HFF-Myc (cell line): ENCODE measurements around the gene OR2T29.
"Not testable (repeated sequence)": the region's sequence is repeated elsewhere in the genome, so short reads cannot be mapped to it uniquely, and the experiment has no call there.

Experiments
- DNase-seq: peaks from one replicate; pipeline ENCODE4 v3.0.0-alpha.2; 2011; ENCODE audit warnings: low read depth; ENCODE audit errors: extremely low read depth
- H3K4me3 ChIP-seq: replicated peaks from 2 replicates; pipeline ENCODE4 v1.5.1; 2011; ENCODE audit warnings: low read depth, mild to moderate bottlenecking, control low read depth, low read length
- TF ChIP-seq, protein P1 (sequence below): IDR thresholded peaks from 2 replicates; pipeline ENCODE4 v1.5.1; 2012; ENCODE audit warnings: mild to moderate bottlenecking, low read depth, low read length, control low read depth; ENCODE audit errors: missing control alignments

The OR2T29 gene, protein sequence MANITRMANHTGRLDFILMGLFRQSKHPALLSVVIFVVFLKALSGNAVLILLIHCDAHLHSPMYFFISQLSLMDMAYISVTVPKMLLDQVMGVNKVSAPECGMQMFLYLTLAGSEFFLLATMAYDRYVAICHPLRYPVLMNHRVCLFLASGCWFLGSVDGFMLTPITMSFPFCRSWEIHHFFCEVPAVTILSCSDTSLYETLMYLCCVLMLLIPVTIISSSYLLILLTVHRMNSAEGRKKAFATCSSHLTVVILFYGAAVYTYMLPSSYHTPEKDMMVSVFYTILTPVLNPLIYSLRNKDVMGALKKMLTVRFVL

DNA sequence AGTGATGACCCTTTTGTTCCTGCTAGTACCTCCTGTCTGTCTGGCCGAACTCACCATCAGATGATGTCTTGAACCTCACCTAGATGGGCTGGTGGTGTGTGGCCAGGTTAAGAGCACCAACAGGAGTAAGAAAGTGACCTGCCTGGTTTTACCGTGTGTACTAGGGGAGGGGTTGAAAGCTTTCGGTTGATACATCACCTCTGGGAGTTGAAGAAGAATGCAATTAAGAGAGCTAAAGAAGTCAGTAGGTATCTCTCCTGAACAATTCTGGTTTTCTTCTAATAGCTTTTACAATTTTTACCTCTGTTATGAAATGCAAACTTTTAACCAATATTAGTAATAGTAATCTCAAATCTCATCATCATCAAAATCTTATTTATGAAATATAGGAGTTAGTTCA, at the start of gene OR2T29:
OR2T29 (minus strand) TSS at position 101 of the 400 bp plus-strand sequence. CDS start 3,281 bp downstream, outside the sequence.
- H3K4me3 ChIP-seq, DNase-seq: not testable (repeated sequence)

DNA sequence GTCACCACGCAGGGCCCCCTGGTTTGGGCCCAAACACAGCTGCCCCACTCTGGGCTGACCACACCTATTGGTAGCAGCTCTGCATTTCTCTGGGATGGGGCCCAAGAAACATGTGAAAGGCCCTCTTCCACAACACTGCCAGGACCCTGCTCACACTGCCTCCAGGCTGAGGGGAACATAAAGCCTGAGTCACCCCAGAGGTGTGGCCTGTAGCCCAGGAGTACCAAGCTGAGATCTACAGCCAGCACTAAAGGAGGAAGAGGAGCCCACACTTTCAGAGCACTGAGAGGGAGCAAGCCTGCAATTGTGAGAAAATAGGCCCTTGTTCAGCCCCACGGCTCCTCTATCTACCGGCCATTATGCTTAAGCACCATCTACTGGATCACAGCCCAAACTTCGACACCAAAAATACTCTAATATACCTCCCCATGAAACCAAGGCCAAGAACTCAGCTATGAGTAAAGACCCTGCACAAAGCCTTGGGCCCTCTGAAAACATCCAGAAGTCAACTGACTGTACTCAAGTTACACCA, 49.4 kb upstream of the OR2T29 start:
- TF ChIP-seq, protein P1, sequence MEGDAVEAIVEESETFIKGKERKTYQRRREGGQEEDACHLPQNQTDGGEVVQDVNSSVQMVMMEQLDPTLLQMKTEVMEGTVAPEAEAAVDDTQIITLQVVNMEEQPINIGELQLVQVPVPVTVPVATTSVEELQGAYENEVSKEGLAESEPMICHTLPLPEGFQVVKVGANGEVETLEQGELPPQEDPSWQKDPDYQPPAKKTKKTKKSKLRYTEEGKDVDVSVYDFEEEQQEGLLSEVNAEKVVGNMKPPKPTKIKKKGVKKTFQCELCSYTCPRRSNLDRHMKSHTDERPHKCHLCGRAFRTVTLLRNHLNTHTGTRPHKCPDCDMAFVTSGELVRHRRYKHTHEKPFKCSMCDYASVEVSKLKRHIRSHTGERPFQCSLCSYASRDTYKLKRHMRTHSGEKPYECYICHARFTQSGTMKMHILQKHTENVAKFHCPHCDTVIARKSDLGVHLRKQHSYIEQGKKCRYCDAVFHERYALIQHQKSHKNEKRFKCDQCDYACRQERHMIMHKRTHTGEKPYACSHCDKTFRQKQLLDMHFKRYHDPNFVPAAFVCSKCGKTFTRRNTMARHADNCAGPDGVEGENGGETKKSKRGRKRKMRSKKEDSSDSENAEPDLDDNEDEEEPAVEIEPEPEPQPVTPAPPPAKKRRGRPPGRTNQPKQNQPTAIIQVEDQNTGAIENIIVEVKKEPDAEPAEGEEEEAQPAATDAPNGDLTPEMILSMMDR, result no peak
- no peak overlapping the region for H3K4me3 ChIP-seq
- no peak for DNase-seq

GRCh38 chr1:248610301-248610700, 47.7 kb upstream of the OR2T29 start:
- TF ChIP-seq, protein P1, result no peak
- H3K4me3 ChIP-seq, result no peak overlapping the region
- DNase-seq, result no peak

DNA sequence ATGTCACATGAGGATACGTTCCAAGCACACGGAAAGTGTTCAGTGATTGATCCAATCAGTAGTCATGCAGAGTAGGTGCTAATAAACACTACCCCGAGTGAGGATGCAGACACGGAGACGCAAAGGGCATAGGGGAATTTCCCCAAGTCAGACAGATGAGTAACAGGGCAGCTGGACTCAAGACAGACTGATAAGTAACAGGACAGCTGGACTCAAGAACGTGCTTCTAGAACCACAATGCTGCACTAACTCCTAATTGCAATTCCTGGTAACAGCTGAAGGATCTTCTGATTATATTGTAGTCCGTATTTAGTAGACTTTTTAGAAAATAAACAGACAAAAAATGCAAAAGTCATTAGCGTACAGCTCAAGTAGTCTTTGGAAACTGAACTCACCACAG, 36.8 kb upstream of the OR2T29 start:
- DNase-seq, result no peak
- TF ChIP-seq, protein P1, result no peak
- H3K4me3 ChIP-seq, result no peak overlapping the region

- TF ChIP-seq, protein P1, result no peak
- DNase-seq, result no peak
- no peak within 1 kb of the TSS for H3K4me3 ChIP-seq
Measured at GRCh38 chr1:248597589-248597988, 35.0 kb upstream of the OR2T29 start, which contains the start of gene OR2T10. Gene OR2T10 (minus strand): TSS chr1:248597700. CDS start chr1:248593768, 3,932 bp downstream.

DNA sequence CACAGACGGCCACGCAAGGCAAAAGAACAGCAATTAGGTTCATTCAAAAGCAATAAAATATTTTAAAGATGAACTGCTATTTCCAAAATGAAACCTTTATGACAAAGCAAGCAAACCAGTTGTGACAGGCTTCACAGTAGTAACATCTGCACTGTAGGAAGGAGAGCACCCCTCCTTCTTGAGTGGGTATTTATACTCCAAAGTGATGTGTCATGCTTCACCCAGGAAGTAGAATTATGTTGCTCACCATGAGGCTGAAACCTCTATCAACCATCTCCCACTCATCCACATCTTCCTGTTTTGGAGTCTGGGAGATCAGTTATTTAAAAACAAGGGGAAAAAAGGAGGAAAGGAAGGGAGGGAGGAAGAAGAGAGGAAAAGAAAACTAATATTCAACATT, 34.0 kb upstream of the OR2T29 start:
- DNase-seq, result no peak
- TF ChIP-seq, protein P1, result no peak
- H3K4me3 ChIP-seq, result no peak overlapping the region

DNA sequence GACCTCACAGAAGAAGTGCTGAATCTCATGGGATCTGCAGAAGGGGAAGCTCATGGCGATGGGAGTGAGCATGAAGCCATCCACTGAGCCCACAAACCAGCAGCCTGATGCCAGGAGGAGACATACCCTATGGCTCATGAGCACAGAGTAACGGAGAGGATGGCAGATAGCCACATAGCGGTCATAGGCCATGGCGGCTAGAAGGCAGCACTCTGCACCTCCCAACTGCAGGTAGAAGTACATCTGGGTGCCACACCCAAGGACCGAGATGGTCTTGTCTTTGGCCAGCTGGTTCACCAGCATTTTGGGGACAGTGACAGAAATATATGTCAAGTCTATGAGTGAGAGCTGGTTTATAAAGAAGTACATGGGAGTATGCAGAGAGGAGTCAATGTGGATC, 30.7 kb upstream of the OR2T29 start:
- no peak for DNase-seq
- no peak overlapping the region for H3K4me3 ChIP-seq
- TF ChIP-seq, protein P1, result no peak
